ENCODE data around the gene ZNF607. TPM values are rescaled to one million over a fixed set of nuclear protein-coding genes. Genes with fewer than 3 reads are reported as not detected.

The ZNF607 gene
- total RNA-seq, 4 donors from 2014 or later = 2.4 to 3.0 (median 2.8) TPM

DNA sequence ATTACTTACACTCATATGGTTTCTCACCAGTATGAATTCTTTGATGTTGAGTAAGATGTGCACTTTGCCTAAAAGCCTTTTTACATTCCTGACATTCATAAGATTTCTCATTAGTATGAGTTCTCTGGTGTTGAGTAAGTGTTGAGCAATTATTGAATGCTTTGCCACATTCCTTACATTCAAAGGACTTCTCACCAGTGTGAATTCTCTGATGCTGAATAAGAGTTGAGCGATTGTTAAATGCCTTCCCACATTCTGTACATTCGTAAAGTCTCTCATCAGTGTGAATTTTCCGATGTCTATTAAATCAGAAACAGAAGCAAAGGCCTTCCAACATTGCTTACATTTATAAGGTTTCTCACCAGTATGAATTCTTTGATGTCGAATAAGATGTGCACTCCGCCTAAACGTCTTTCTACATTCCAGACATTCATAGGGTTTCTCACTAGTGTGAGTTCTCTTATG lies 50.1 kb downstream of the ZNF607 start:
- TF ChIP-seq, protein P1, sequence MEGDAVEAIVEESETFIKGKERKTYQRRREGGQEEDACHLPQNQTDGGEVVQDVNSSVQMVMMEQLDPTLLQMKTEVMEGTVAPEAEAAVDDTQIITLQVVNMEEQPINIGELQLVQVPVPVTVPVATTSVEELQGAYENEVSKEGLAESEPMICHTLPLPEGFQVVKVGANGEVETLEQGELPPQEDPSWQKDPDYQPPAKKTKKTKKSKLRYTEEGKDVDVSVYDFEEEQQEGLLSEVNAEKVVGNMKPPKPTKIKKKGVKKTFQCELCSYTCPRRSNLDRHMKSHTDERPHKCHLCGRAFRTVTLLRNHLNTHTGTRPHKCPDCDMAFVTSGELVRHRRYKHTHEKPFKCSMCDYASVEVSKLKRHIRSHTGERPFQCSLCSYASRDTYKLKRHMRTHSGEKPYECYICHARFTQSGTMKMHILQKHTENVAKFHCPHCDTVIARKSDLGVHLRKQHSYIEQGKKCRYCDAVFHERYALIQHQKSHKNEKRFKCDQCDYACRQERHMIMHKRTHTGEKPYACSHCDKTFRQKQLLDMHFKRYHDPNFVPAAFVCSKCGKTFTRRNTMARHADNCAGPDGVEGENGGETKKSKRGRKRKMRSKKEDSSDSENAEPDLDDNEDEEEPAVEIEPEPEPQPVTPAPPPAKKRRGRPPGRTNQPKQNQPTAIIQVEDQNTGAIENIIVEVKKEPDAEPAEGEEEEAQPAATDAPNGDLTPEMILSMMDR (IDR thresholded peaks at IDR 0.05; ENCODE audit: low read depth) = no peak

DNA sequence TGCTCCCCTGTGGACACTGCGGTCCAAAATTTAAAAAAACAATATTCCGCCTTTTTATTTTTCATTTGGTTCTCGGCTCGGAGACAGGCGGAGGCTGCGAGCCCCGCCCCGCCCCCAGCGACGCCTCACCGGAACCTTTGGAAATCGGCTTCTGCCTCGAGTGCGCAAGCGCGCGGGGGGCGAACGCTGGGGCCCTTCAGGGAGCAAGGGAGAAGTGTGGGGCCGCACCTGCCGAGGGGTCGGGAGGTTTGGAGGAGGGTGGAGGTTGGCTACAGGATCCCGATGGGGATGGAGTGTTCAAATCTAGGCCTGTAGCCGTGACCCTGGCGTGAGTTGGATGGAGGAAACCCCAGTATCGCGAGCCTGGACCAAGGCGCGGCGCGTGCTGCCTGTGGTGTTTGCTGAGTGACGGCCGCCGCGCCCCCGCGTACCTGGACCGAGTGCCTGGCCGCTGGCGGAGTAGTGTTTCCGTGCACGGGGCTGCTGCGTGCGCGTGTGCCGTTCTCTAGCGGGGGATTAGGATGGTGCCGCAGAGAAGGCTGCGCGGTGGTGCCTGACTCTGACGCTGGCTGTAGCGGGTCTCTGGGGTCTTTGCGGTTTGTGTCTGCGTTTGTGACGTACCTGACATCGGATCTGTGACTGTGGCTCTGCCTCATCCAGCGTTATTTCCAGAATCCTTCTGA lies 63.7 kb downstream of the ZNF607 start:
- TF ChIP-seq, protein P1 (IDR thresholded peaks at IDR 0.05; ENCODE audit: low read depth) = no peak

DNA sequence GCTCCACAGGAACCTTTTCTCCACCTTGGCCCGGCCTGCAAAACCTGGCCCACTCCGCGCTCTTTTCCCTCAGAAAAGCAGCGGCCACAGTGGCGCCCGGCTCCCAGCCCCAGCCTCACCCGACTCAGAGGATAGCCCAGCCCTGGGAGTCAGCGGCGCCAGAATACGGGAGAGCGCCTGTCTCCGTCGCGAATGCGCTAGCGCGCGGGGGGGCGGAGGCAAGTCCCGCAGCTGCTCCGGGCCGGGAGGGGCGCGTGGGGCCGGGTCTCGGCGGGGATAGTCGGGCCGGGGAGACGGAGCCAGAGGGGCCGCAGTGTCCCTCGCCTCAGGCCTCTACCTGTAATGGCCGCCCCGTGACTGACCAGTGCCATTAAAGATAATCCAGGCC lies 64.3 kb downstream of the ZNF607 start, which contains the start of gene ZFP30:
TSS of gene ZFP30 (minus strand) at position 165 of the 388 bp plus-strand sequence. CDS start 7,643 bp downstream, outside the sequence.
- TF ChIP-seq, protein P1 (IDR thresholded peaks at IDR 0.05; ENCODE audit: low read depth) = no peak

DNA sequence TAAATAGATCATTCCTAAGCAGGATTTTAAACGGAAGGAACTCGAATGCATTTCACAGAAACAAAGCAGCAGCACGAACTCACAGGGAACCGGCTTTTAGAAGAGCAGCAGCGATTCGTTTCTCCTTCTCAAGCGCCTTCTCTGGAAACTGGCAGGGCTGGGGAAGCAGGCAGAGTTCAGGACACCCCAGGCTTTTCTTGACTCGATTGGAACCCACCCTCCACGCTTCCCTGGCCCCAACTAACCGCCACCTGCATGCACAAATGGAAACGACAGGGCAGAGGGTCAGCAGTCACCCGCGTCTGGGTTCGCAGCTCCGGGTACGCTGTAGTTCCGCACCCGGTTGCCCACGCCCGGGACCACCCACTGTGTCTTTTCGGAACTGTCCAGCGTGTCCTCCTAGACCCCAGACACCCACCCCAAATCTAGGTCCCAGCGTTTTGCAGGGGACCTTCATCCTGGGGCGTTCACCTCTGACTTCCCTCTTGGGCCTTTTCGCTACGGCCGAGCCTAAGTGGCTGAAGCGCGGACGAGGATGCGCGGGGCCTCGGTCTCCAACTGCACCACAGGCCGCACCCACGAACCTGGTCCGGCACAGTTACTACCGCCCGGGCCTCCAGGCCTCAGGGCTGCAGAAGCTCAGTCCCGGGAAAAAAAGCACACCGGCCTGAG lies 64.8 kb downstream of the ZNF607 start:
- TF ChIP-seq, protein P1 (IDR thresholded peaks at IDR 0.05; ENCODE audit: low read depth) = no peak

DNA sequence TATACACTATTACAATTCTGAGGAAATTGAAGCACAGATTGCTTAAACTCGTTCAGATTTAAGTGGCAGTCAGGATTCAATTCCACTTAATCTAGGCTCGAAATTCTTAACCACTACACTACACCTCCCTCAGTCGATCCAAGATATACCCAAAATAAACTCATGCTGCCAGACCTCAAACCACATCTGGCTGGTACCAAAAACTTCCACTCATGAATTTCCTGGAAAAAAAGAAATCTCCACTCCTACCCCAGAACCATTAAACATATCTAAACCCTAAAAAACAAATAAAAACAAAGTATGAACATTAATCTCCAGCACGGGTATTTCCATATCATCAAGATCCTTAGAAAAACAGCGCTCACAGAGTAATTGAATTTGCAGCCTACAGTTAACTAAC lies 65.4 kb downstream of the ZNF607 start:
- TF ChIP-seq, protein P1 (IDR thresholded peaks at IDR 0.05; ENCODE audit: low read depth) = no peak

Small RNA genes within 50 kb of the gene (small RNA-seq; reads per million reads assigned to genes)
- gene SELENOKP1 = not detected

Other genes starting within 250 kb of the ZNF607 start
- 1 to 10 TPM in 2 of 4 donors, under 1 TPM in 2; 0.16 to 2.8 (median 1.1) TPM for gene ZNF793, start 212.8 kb downstream of the ZNF607 start, total RNA-seq
- 1 to 10 TPM; 3.2 to 5.8 (median 4.1) TPM for gene ZNF571, start 125.0 kb downstream of the ZNF607 start, total RNA-seq
- gene ZNF540, start 124.9 kb downstream of the ZNF607 start, total RNA-seq = 1 to 10 TPM; 2.1 to 3.4 (median 2.8) TPM
- gene ZFP30, start 64.3 kb downstream of the ZNF607 start, total RNA-seq = 10 to 100 TPM in 3 of 4 donors, 1 to 10 TPM in 1; 7.2 to 20.0 (median 12.6) TPM
- 10 to 100 TPM in 1 of 4 donors, 1 to 10 TPM in 3; 9.8 to 11.9 (median 9.9) TPM for gene ZNF573, start 59.8 kb upstream of the ZNF607 start, total RNA-seq
- not detected for gene WDR87, start 186.8 kb upstream of the ZNF607 start, total RNA-seq
- gene SIPA1L3, start 187.4 kb upstream of the ZNF607 start, total RNA-seq = 10 to 100 TPM in 3 of 4 donors, 1 to 10 TPM in 1; 8.2 to 15.3 (median 11.6) TPM

Measured in subcutaneous adipose tissue (tissue), 4 donors.